Measurements from ENCODE around the gene NUMBL.

GRCh38 chr19:40633207-40633606, 57.2 kb downstream of the NUMBL start:
- TF ChIP-seq CTCF (IDR thresholded peaks at IDR 0.05) (no peak), POLR2A (IDR thresholded peaks at IDR 0.05) (no peak)

Data from heart left ventricle (tissue), 13 donors.